Posterior cingulate gyrus (tissue), 11 donors: ENCODE measurements around the gene TTC39B.
"Not testable (repeated sequence)": the region's sequence is repeated elsewhere in the genome, so short reads cannot be mapped to it uniquely, and the experiment has no call there.

ENCODE experiments used
- DNase-seq, 10 donors: peaks; one replicate each; pipeline versions ENCODE4 v3.0.0 to v3.0.0-alpha.2; 2020 to 2021; ENCODE audit warnings: mixed read lengths in 3 of 10
- intact Hi-C: fragments of 100-400 bp; cut with DNase I; formaldehyde crosslinking; loops from one replicate; pipeline ENCODE4 v1.15.1; 2023

Gene TTC39B

GRCh38 chr9:15235658-15236057 is 71.4 kb downstream of the TTC39B start:
- DNase-seq: no peak
- intact Hi-C loops: no loop called here

GRCh38 chr9:15233941-15234490 is 73.0 kb downstream of the TTC39B start:
- peak in 1 of 10 donors; percentile 69 for DNase-seq
- intact Hi-C loops: not testable (repeated sequence)

- peak in 1 of 10 donors; percentile 68 for DNase-seq
- intact Hi-C loops: not testable (repeated sequence)
Observed at GRCh38 chr9:15232706-15233280, 74.2 kb downstream of the TTC39B start.

GRCh38 chr9:15231788-15232635 is 75.0 kb downstream of the TTC39B start:
- no peak for DNase-seq
- intact Hi-C loops: no loop called here

GRCh38 chr9:15229409-15229808 is 77.6 kb downstream of the TTC39B start:
- no peak for DNase-seq
- intact Hi-C loops: no loop called here

GRCh38 chr9:15227491-15227890 is 79.5 kb downstream of the TTC39B start:
- no peak for DNase-seq
- intact Hi-C loops: no loop called here

GRCh38 chr9:15225564-15226126 is 81.4 kb downstream of the TTC39B start:
- intact Hi-C loops: no loop called here

GRCh38 chr9:15222313-15222712 is 84.7 kb downstream of the TTC39B start:
- intact Hi-C loops: no loop called here
- DNase-seq: no peak

More at GRCh38 chr9:15225564-15226126, 81.4 kb downstream of the TTC39B start:
- no peak for DNase-seq

- intact Hi-C loops: no loop called here
- no peak for DNase-seq
Observed at GRCh38 chr9:15221746-15222145, 85.3 kb downstream of the TTC39B start.

GRCh38 chr9:15220658-15221318 is 86.2 kb downstream of the TTC39B start:
- intact Hi-C loops: no loop called here
- DNase-seq: no peak

- no peak for DNase-seq
- intact Hi-C loops: no loop called here
Observed at GRCh38 chr9:15219546-15219945, 87.5 kb downstream of the TTC39B start.

- intact Hi-C loops: no loop called here
- no peak for DNase-seq
Observed at GRCh38 chr9:15218994-15219393, 88.0 kb downstream of the TTC39B start.

- no peak for DNase-seq
- intact Hi-C loops: loop anchor here (5.0 kb wide), 1 partner anchor 209 kb away; the partner anchor contains the start of gene SNAPC3
Observed at GRCh38 chr9:15213249-15213648, 93.8 kb downstream of the TTC39B start.

- DNase-seq: no peak
- intact Hi-C loops: loop anchor here (1.0 to 5.0 kb wide), 2 partner anchors 210 to 394 kb away; partner anchors contain the start of gene SNAPC3
Observed at GRCh38 chr9:15211815-15212495, 95.1 kb downstream of the TTC39B start.

- intact Hi-C loops: loop anchor here (1.0 to 5.0 kb wide), 2 partner anchors 211 to 395 kb away; partner anchors contain the start of gene SNAPC3
- DNase-seq: peak in 6 of 10 donors; percentile 16 to 83 (median 48)
Observed at GRCh38 chr9:15211160-15211814, 95.7 kb downstream of the TTC39B start.

GRCh38 chr9:15206903-15207696 is 99.9 kb downstream of the TTC39B start:
- intact Hi-C loops: no loop called here
- DNase-seq: no peak

- no peak for DNase-seq
- intact Hi-C loops: no loop called here
Observed at GRCh38 chr9:15205632-15206420, 101.2 kb downstream of the TTC39B start.

GRCh38 chr9:15203581-15203980 is 103.4 kb downstream of the TTC39B start:
- intact Hi-C loops: no loop called here

More at GRCh38 chr9:15203581-15203980, 103.4 kb downstream of the TTC39B start:
- DNase-seq: no peak
